HCT116 (cell line): ENCODE data around the gene ZNF773. TPM values are rescaled to one million over a fixed set of nuclear protein-coding genes. Genes with fewer than 3 reads are reported as not detected.

Source experiments
- ATAC-seq: fragments of 200-7000 bp; cut with Tn5 transposase; 2 replicates; pipeline ENCODE4 v1.9.1; 2020; ENCODE audit warnings: mild to moderate bottlenecking, moderate library complexity
- BruUV-seq: library from RNA; stranded (reverse); fragments of 400-500 nt; replicated peaks from 2 replicates; lab custom pipeline; 2021; lab: Mats Ljungman, UMichigan
- CTCF ChIA-PET: fragments of 300-600 bp; sonication (Branson Sonifier 250); formaldehyde crosslinking; loops from one replicate; lab custom pipeline; 2021; ENCODE audit warnings: antibody characterized with exemption; lab: Charles Lee
- POLR2A ChIA-PET: fragments of 300-600, 350-600 bp; sonication (Branson Sonifier 250); formaldehyde crosslinking; loops from one replicate; lab custom pipeline; 2021; ENCODE audit warnings: antibody characterized with exemption; lab: Charles Lee
- RAD21 ChIA-PET, 2 experiments: fragments of 300-600 bp; sonication (Branson Sonifier 250); formaldehyde crosslinking; loops; one replicate each; lab custom pipeline; 2023; ENCODE audit warnings: low total read pairs in 2 of 2; ENCODE audit not compliant: uncharacterized antibody in 2 of 2, unreplicated experiment in 2 of 2, low non-redundant PET in 1 of 2; lab: Charles Lee
- DNase-seq: peaks from one replicate; pipeline ENCODE4 v3.0.0-alpha.2; 2010; ENCODE audit warnings: low read depth, low spot score
- H2AFZ ChIP-seq: fragments of 200-600 bp; shearing (Covaris generic), sonication (generic); 2 replicates; pipeline ENCODE4 v1.6.1; 2017; ENCODE audit warnings: low read depth, mixed run types, mixed read lengths, antibody characterized with exemption, low read length; ENCODE audit not compliant: poor library complexity, severe bottlenecking
- H3K27ac ChIP-seq: 2 replicates; pipeline ENCODE4 v1.5.1; 2012; ENCODE audit warnings: low read depth, low read length
- H3K27me3 ChIP-seq: fragments of 200-600 bp; sonication (generic); 2 replicates; pipeline ENCODE4 v1.6.1; 2016; ENCODE audit warnings: mixed run types, low read length, mixed read lengths; ENCODE audit not compliant: insufficient read depth
- H3K36me3 ChIP-seq, 2 experiments: fragments of 200-500 bp in 1 of 2; fragments of 200-600 bp in 1 of 2; sonication (Bioruptor generic) in 1 of 2; sonication (generic) in 1 of 2; 2 replicates each; pipeline versions ENCODE4 v1.5.1 to v1.6.1; 2014 to 2016; ENCODE audit warnings: low read length in 2 of 2, inconsistent platforms in 1 of 2, mixed read lengths in 1 of 2, mixed run types in 1 of 2; ENCODE audit not compliant: insufficient read depth in 2 of 2, control insufficient read depth in 1 of 2
- H3K4me1 ChIP-seq, 2 experiments: fragments of 200-600 bp in 1 of 2; sonication (generic) in 1 of 2; 2 replicates each; pipeline versions ENCODE4 v1.5.1 to v1.6.1; 2012 to 2017; ENCODE audit warnings: low read length in 2 of 2, inconsistent platforms in 1 of 2, mild to moderate bottlenecking in 1 of 2, mixed read lengths in 1 of 2, mixed run types in 1 of 2, moderate library complexity in 1 of 2; ENCODE audit not compliant: insufficient read depth in 2 of 2, control insufficient read depth in 1 of 2
- H3K4me2 ChIP-seq: fragments of 200-600 bp; sonication (generic); 2 replicates; pipeline ENCODE4 v1.6.1; 2017; ENCODE audit warnings: mixed run types, low read length, mixed read lengths
- H3K4me3 ChIP-seq, 2 experiments: fragments of 200-600 bp in 1 of 2; sonication (generic) in 1 of 2; replicated peaks in 1 of 2; 2 replicates each; pipeline ENCODE4 v1.5.1; 2011 to 2016; ENCODE audit warnings: low read length in 2 of 2, control low read depth in 1 of 2, low read depth in 1 of 2, mild to moderate bottlenecking in 1 of 2, mixed read lengths in 1 of 2, mixed run types in 1 of 2
- H3K79me2 ChIP-seq: fragments of 200-600 bp; sonication (generic); 2 replicates; pipeline ENCODE4 v1.6.1; 2017; ENCODE audit warnings: mild to moderate bottlenecking, mixed run types, low read length, moderate library complexity, mixed read lengths; ENCODE audit not compliant: insufficient read depth
- H3K9ac ChIP-seq: fragments of 200-600 bp; sonication (generic); 2 replicates; pipeline ENCODE4 v1.6.1; 2016; ENCODE audit warnings: low read length, mixed read lengths
- H3K9me2 ChIP-seq: fragments of 200-600 bp; sonication (generic), shearing (Covaris generic); 2 replicates; pipeline ENCODE4 v1.6.1; 2017; ENCODE audit warnings: mixed run types, mild to moderate bottlenecking, moderate library complexity; ENCODE audit not compliant: insufficient read depth
- H3K9me3 ChIP-seq, 2 experiments: fragments of 200-500 bp in 1 of 2; fragments of 200-600 bp in 1 of 2; sonication (Bioruptor generic) in 1 of 2; sonication (generic) in 1 of 2; 2 replicates each; pipeline ENCODE4 v1.6.1; 2014 to 2017; ENCODE audit warnings: low read length in 2 of 2, mixed read lengths in 2 of 2, inconsistent platforms in 1 of 2, low read depth in 1 of 2, mild to moderate bottlenecking in 1 of 2, mixed run types in 1 of 2, moderate library complexity in 1 of 2; ENCODE audit not compliant: control insufficient read depth in 1 of 2, insufficient read depth in 1 of 2
- H4K20me1 ChIP-seq: fragments of 200-600 bp; sonication (generic), shearing (Covaris generic); 2 replicates; pipeline ENCODE4 v1.6.1; 2017; ENCODE audit warnings: mixed run types, mild to moderate bottlenecking, moderate library complexity; ENCODE audit not compliant: insufficient read depth
- CEBPB ChIP-seq: IDR thresholded peaks from 2 replicates; pipeline ENCODE4 v1.6.1; 2012; ENCODE audit warnings: low read depth
- EGR1 ChIP-seq: IDR thresholded peaks from 2 replicates; pipeline ENCODE4 v1.6.1; 2012; ENCODE audit warnings: low read depth
- FOSL1 ChIP-seq: IDR thresholded peaks from 2 replicates; pipeline ENCODE4 v1.6.1; 2012; ENCODE audit warnings: low read depth
- POLR2AphosphoS5 ChIP-seq: IDR thresholded peaks from 2 replicates; pipeline ENCODE4 v1.6.1; 2011; ENCODE audit warnings: mild to moderate bottlenecking, low read depth, low read length, moderate library complexity
- RAD21 ChIP-seq: IDR thresholded peaks from 2 replicates; pipeline ENCODE4 v1.6.1; 2012; ENCODE audit warnings: low read depth, mild to moderate bottlenecking
- SIN3A ChIP-seq: IDR thresholded peaks from 2 replicates; pipeline ENCODE4 v1.6.1; 2012; ENCODE audit warnings: low read depth
- ZFX ChIP-seq: fragments of 450-650 bp; IDR thresholded peaks from 2 replicates; pipeline ENCODE4 v1.6.1; 2017
- intact Hi-C: fragments of 100-400 bp; cut with micrococcal nuclease; formaldehyde crosslinking; loops from 2 replicates; pipeline ENCODE4 v1.10.0; 2022
- total RNA-seq: library from RNA; stranded (reverse); gene quantifications from one replicate; pipeline ENCODE4 v1.2.1, GENCODE V29; 2021; ENCODE audit not compliant: unreplicated experiment
- TF ChIP-seq, protein P1 (sequence below): IDR thresholded peaks from 2 replicates; pipeline ENCODE4 v1.6.1; 2012; ENCODE audit warnings: low read depth
- TF ChIP-seq, protein P2 (sequence below): IDR thresholded peaks from 2 replicates; pipeline ENCODE4 v1.6.1; 2012
- TF ChIP-seq, protein P3 (sequence below), 3 experiments: fragments of 200-600 bp in 1 of 3; sonication (generic) in 1 of 3; IDR thresholded peaks in 2 of 3; conservative IDR thresholded peaks in 1 of 3; 2 replicates each; pipeline ENCODE4 v1.5.1; 2012 to 2017; ENCODE audit warnings: low read depth in 2 of 3, low read length in 2 of 3, antibody characterized with exemption in 1 of 3, borderline replicate concordance in 1 of 3, control low read depth in 1 of 3, mild to moderate bottlenecking in 1 of 3, mixed read lengths in 1 of 3, mixed run types in 1 of 3, moderate library complexity in 1 of 3; ENCODE audit not compliant: insufficient read depth in 1 of 3

Gene ZNF773
- total RNA-seq, 1 experiment from 2014 or later: 0.42 TPM

DNA sequence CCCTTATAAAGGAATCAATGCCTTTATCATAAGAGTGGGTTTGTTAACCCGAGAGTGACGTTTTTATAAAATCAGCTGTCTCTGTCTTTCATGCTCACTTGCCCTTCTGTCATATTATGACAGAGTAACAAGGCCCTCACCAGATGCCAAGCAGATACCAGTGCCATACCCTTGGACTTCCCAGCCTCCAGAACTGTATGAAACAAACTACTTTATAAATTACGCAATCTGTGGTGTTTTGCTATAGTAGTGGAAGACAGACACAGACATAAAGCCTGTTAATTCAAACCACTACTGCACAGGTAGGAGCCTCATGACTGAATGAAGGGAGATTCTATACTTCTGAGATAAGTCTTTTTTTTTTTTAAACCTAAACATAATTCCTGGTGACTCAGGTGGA is 47.4 kb upstream of the ZNF773 start (continued):
- no peak for TF ChIP-seq SIN3A
- no peak for TF ChIP-seq EGR1
- TF ChIP-seq, protein P1, sequence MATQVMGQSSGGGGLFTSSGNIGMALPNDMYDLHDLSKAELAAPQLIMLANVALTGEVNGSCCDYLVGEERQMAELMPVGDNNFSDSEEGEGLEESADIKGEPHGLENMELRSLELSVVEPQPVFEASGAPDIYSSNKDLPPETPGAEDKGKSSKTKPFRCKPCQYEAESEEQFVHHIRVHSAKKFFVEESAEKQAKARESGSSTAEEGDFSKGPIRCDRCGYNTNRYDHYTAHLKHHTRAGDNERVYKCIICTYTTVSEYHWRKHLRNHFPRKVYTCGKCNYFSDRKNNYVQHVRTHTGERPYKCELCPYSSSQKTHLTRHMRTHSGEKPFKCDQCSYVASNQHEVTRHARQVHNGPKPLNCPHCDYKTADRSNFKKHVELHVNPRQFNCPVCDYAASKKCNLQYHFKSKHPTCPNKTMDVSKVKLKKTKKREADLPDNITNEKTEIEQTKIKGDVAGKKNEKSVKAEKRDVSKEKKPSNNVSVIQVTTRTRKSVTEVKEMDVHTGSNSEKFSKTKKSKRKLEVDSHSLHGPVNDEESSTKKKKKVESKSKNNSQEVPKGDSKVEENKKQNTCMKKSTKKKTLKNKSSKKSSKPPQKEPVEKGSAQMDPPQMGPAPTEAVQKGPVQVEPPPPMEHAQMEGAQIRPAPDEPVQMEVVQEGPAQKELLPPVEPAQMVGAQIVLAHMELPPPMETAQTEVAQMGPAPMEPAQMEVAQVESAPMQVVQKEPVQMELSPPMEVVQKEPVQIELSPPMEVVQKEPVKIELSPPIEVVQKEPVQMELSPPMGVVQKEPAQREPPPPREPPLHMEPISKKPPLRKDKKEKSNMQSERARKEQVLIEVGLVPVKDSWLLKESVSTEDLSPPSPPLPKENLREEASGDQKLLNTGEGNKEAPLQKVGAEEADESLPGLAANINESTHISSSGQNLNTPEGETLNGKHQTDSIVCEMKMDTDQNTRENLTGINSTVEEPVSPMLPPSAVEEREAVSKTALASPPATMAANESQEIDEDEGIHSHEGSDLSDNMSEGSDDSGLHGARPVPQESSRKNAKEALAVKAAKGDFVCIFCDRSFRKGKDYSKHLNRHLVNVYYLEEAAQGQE: no peak
- no peak for TF ChIP-seq CEBPB
- TF ChIP-seq FOSL1: no peak

DNA sequence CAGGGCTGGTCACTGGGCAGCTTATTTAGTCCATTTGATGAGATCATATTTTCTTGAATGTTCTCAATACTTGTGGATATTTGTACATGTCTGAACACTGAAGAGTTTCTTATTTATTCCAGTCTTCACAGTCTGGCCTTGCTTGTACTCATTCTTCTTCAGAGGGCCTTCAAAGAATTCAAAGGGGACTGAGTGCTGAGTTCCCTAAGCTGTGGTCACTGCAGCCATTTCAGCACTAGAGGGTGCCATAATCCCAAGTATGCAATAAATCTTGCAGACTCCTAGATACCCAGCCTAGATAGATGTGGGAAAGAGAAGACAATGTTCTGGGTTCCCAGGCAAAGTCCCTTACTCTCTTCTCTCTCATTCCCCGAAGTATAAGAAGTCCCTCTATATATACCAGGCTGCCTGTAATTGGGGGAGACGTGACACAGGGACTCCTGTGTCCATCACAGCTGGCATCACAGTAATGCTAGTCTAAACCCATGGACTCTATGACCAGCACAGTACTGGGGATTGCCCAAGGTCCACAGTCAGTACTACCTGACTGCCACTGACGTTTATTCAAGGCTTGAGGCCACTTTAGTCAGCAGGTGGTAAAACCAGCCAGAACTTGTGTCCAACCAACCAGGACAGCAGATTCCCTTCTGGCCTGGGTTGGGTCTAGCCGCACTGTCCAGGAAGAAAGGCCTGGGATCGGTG is 33.9 kb upstream of the ZNF773 start:
- H3K4me3 ChIP-seq: no peak overlapping the region
- ATAC-seq: peak; percentile 92
- TF ChIP-seq, protein P2, sequence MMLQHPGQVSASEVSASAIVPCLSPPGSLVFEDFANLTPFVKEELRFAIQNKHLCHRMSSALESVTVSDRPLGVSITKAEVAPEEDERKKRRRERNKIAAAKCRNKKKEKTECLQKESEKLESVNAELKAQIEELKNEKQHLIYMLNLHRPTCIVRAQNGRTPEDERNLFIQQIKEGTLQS: no peak
- no peak for TF ChIP-seq ZFX
- TF ChIP-seq RAD21: peak; percentile 75
- TF ChIP-seq POLR2AphosphoS5: no peak
- TF ChIP-seq, protein P3, sequence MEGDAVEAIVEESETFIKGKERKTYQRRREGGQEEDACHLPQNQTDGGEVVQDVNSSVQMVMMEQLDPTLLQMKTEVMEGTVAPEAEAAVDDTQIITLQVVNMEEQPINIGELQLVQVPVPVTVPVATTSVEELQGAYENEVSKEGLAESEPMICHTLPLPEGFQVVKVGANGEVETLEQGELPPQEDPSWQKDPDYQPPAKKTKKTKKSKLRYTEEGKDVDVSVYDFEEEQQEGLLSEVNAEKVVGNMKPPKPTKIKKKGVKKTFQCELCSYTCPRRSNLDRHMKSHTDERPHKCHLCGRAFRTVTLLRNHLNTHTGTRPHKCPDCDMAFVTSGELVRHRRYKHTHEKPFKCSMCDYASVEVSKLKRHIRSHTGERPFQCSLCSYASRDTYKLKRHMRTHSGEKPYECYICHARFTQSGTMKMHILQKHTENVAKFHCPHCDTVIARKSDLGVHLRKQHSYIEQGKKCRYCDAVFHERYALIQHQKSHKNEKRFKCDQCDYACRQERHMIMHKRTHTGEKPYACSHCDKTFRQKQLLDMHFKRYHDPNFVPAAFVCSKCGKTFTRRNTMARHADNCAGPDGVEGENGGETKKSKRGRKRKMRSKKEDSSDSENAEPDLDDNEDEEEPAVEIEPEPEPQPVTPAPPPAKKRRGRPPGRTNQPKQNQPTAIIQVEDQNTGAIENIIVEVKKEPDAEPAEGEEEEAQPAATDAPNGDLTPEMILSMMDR (IDR thresholded peaks at IDR 0.05 in 2 of 3, conservative IDR thresholded peaks at IDR 0.05 in 1 of 3; ENCODE audit: borderline replicate concordance in 1 of 3, insufficient read depth in 1 of 3, low read depth in 2 of 3, low read length in 2 of 3): peak; percentile 27 to 71 (median 65); a peak in 5 of 6 replicates
- H4K20me1 ChIP-seq: no peaks in the 10 kb centered on the region
- H2AFZ ChIP-seq: no peak overlapping the region
- H3K36me3 ChIP-seq: no peaks in the 10 kb centered on the region
- H3K27ac ChIP-seq: no peak overlapping the region
- H3K9me3 ChIP-seq: peaks cover 0 to 23% of the 10 kb centered on the region in 2 experiments; a peak in 3 of 4 replicates
- no peaks in the 10 kb centered on the region for H3K4me1 ChIP-seq
- no TSS peak for BruUV-seq
- ChIA-PET RAD21 (interaction anchor here in 1 of 2 experiments (0.5 kb wide), 1 partner anchor 767 kb away, joined by 4 read pairs; no protein-coding TSS in a partner anchor), CTCF (no interaction called here), POLR2A (no interaction called here)
- no peak overlapping the region for H3K4me2 ChIP-seq
- H3K79me2 ChIP-seq: no peaks in the 10 kb centered on the region
- H3K9ac ChIP-seq: no peak overlapping the region
- intact Hi-C loops: loop anchor here (5.0 kb wide), 1 partner anchor 436 kb away; no protein-coding TSS in a partner anchor
- no peaks in the 10 kb centered on the region for H3K9me2 ChIP-seq
- H3K27me3 ChIP-seq: no peaks in the 10 kb centered on the region
- peak; percentile 59 for DNase-seq
